Dermis microvascular lymphatic vessel endothelial cell (primary cell): ENCODE measurements around the gene ARHGAP1. TPM values are rescaled to one million over a fixed set of nuclear protein-coding genes. Genes with fewer than 3 reads are reported as not detected.
A peak's percentile ranks its signal among the peaks of the same experiment; 100 is the strongest.
"Not testable (repeated sequence)": the region's sequence is repeated elsewhere in the genome, so short reads cannot be mapped to it uniquely, and the experiment has no call there.

ENCODE experiments used
- DNase-seq, 2 donors: peaks; one replicate each; pipeline versions ENCODE4 v3.0.0 to v3.0.0-alpha.2; 2010; ENCODE audit warnings: low read depth in 2 of 2
- total RNA-seq: library from RNA; depleted of rRNA; stranded (reverse); fragments of >200 nt; gene quantifications from 2 replicates; pipeline ENCODE4 v1.2.1, GENCODE V29; 2014

ARHGAP1 gene
- total RNA-seq, 1 donor from 2014 or later = 20.4 TPM

GRCh38 chr11:46723359-46723680 lies 22.9 kb upstream of the ARHGAP1 start:
- no peak for DNase-seq

DNA sequence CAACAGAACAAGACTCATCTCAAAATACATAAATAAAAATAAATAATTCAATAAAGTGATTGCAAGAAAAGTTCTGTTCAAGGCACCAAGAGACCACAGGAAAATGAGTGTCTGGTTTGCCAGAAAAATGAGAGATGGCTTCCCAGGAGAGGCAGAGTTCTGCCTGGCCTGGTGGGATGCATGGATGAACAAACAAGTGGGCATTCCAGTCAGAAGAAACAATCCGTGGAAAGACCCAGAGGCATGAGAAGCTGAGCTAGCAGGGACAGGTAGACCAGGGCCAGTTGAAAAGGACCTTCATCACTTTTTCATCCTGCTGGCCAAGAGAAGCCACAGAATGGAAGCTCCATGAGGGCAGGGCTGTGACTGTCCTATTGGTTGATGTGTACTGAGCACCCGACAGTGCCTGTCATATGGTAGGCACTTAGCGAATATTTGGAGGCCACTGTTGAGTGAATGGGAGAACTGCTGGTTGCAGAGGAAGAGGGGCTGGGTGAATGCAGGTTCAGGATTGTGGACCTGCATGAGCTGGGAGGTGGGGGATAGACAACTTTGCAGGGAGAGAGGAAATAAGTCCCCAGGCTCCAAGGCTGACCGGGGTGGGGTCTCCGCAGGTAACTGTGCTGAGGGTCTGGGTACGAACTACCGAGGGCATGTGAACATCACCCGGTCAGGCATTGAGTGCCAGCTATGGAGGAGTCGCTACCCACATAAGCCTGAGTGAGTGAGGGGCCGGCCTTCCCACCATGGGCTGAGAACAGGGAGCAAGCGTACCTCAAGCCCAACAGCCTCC lies 22.3 kb upstream of the ARHGAP1 start:
- no peak for DNase-seq

GRCh38 chr11:46721286-46721685 lies 20.9 kb upstream of the ARHGAP1 start:
- DNase-seq = no peak

DNA sequence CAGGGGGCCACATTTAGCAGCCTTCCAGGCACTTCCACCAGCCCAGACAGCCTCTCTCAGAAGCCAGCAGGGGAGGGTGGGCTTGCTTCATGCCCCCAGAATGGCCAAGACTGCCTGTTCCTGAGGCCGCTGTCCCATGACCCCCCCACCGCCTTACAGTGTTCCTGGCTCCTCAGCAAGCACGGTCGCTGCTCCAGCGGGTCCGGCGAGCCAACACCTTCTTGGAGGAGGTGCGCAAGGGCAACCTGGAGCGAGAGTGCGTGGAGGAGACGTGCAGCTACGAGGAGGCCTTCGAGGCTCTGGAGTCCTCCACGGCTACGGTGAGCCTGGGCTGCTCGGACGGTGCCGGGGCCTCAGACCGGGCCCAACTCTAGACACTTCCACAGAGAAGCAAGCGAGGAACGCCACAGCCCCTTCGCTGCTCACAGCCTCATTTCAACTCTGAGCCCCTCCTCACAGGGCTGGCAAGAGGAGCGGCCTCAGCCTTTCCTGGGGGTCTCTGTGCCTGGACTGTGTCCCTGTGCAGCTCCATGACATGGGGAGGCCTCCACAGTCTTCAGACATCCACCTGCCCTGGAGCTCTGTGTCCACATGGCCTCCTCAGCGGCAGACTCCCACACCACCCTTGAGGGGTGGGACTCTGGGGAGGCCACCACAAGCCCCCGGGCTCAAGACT lies 19.3 kb upstream of the ARHGAP1 start:
- no peak for DNase-seq

- no peak for DNase-seq
These were observed 18.7 kb upstream of the ARHGAP1 start, which contains the start of gene F2 for GRCh38 chr11:46719048-46719542. Gene F2 (plus strand): TSS chr11:46719213. CDS start chr11:46719236, 23 bp downstream.

- DNase-seq = no peak
These were observed 18.0 kb upstream of the ARHGAP1 start for GRCh38 chr11:46718155-46719019.

DNA sequence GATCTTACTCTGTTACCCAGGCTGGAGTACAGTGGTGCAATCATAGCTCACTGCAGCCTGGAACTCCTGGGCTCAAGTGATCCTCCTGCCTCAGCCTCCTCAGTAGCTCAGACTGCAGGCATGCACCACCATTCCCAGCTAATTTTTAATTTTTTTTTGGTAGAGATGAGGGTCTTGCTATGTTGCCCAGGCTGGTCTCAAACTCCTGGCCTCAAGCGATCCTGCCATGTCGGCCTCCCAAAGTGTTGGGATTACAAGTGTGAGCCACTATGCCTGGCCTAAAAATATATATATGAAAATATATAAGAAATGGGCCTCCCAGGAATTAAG lies 17.4 kb upstream of the ARHGAP1 start:
- DNase-seq = not testable (repeated sequence)

- no peak for DNase-seq
These were observed 12.6 kb upstream of the ARHGAP1 start for GRCh38 chr11:46712874-46713576.

- no peak for DNase-seq
These were observed 10.9 kb upstream of the ARHGAP1 start for GRCh38 chr11:46711303-46711702.

GRCh38 chr11:46710821-46711269 lies 10.4 kb upstream of the ARHGAP1 start:
- DNase-seq = peak in 1 of 2 donors; percentile 30

GRCh38 chr11:46709351-46709750 lies 8.9 kb upstream of the ARHGAP1 start:
- DNase-seq = not testable (repeated sequence)

DNA sequence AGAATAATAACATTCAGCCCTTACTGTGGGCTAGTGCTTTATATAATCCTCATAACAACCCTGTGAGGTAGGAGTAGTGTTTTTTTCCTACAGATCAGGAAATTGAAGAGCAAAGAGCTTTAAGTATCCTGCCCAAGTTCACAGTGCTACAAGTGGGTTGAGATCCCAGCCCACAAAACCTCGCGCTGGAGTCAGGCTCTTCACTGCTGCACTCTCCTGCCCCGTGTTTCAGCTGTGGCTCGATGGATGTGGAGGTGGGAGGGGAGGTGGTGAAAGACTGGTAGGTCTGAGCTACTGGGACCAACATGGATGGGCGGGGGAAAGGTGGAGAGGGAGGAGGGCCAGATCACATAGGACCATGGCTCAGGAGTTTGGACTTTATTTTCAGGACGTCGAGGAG lies 6.5 kb upstream of the ARHGAP1 start:
- DNase-seq = no peak

- no peak for DNase-seq
These were observed 4.8 kb upstream of the ARHGAP1 start for GRCh38 chr11:46705070-46705688.

DNA sequence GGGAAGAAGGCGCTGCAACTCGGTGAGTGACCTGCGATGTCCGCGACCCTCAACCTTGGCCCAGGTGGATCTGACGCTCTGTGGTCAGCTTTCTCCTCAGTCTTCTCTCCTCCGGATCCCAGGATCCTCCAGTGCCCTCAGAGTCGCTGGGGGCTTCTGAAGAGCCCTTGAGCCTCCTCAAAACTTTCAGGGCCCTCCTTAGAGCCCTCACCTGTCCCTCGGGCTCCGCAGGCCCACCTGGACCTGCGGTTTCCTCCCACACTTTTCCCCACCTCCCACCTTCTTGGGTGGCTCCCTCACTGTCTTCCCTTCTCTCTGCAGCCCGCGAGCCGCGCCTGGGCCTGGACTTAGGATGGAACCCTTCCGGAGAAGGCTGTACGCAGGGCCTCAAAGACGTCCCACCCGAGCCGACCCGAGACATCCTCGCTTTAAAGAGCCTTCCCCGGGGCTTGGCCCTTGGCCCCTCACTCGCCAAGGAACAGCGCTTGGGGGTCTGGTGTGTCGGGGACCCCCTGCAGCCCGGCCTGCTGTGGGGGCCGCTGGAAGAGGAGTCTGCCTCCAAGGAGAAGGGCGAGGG lies 747 bp upstream of the ARHGAP1 start:
- DNase-seq = no peak

DNA sequence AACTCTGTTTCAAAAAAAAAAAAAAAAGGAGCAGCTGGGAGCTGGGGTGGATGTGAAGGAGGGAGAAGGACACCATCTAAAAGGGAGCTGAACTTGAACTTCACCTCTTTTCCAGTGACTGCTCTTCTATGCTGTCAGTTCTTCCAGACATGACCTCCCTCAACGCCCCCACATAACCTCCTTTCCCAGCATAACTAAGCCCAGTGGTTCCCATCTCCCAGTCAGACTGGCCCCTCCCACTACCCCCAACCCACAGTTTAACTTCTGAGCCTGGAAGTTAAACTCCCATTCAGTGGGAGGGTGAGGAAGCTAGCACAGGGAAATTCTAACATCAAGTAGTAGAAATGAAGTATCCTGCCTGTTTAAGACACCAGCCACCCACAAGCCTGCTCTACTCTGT lies 1.8 kb downstream of the ARHGAP1 start:
- no peak for DNase-seq

- DNase-seq = no peak
These were observed 2.7 kb downstream of the ARHGAP1 start for GRCh38 chr11:46697723-46698122.

- DNase-seq = no peak
These were observed 3.1 kb downstream of the ARHGAP1 start for GRCh38 chr11:46697303-46697702.

- DNase-seq = no peak
These were observed 4.2 kb downstream of the ARHGAP1 start for GRCh38 chr11:46696212-46696558.

DNA sequence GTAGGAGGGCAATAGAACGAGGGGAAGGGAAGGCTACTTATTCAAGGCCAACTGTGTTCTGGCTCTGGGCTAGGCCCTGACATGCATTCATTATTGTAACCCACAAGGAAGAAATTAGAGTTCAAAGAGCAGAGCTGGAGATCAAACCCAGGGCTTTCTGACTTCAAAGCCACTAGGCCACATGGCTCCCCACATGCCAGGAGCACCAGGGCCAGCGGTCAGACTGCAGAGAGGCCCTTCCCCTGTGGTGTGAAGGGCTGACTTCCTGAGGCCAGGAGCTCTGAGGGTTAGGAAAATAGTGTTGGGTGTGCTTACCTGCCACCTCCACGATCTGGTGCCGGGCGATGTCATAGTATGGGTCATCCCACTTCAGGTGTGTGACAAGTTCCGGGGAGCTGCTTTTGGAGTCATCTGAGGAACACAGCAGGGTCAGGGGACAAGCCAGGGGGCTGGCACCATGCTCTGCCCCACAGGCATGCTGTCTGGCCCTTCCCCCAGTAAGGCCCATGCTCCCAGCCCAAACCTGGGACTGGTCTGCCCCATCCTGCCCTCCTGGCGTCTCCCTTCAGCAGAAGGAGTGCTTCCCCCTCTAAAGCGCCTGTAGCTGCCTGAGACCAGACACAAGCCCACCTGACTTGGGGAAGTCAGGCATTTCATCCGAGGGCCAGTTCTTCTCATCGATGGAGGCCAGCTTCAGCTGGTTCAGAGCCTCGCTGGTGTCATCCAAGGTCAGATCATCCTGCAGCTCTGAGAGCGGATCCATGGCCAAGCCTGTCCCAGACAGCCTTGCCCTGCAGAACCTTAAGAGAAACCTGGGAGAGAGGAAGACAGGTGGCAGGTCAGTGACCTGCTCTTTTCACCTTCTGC lies 4.8 kb downstream of the ARHGAP1 start:
- DNase-seq = no peak

DNA sequence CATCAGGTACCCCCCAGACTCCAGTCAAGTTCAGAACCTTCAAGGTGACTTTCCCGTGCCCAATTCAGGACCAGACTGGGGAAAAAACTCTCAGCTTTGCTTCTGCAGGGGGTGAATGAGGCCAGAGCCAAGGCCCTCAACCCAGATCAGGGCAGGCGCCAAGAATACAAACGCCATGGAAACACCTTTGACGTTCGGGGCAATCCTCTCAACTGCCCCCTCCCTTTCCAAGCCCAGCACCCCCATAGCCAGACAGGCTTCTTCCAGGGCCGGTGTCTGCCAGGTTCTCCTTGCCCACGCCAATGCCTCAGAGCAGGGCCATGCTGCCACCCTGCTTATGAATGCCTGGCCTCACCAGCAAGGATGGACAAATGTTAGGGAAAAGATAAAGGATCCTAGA lies 5.8 kb downstream of the ARHGAP1 start:
- DNase-seq = no peak
